Fibroblast of skin of right quadriceps (primary cell): ENCODE data around the gene TMEM80.

ENCODE experiments used
- DNase-seq: peaks from one replicate; pipeline ENCODE4 v3.0.0-alpha.2; 2013

The TMEM80 gene

GRCh38 chr11:748007-748359 lies 52.4 kb downstream of the TMEM80 start:
- DNase-seq = no peak

- no peak for DNase-seq
These were observed 54.1 kb downstream of the TMEM80 start for GRCh38 chr11:749731-750130.
